ENCODE results near the gene VPS29.

GRCh38 chr12:110550981-110551380 is 49.1 kb upstream of the VPS29 start:
- no peak for TF ChIP-seq CTCF (optimal IDR thresholded peaks at IDR 0.05 in 1 of 3, IDR thresholded peaks at IDR 0.05 in 1 of 3, conservative IDR thresholded peaks at IDR 0.05 in 1 of 3; ENCODE audit: extremely low read depth in 1 of 3, insufficient read depth in 2 of 3, low read length in 3 of 3)
- TF ChIP-seq EZH2 (IDR thresholded peaks at IDR 0.05; ENCODE audit: low read length) = no peak

All from keratinocyte (primary cell).